ENCODE data around the gene NSD1. TPM values are rescaled to one million over a fixed set of nuclear protein-coding genes. Genes with fewer than 3 reads are reported as not detected.
A peak's percentile ranks its signal among the peaks of the same experiment; 100 is the strongest.
"Not testable (repeated sequence)": the region's sequence is repeated elsewhere in the genome, so short reads cannot be mapped to it uniquely, and the experiment has no call there.

NSD1 gene
- total RNA-seq, 4 donors from 2014 or later = 24.0 to 39.5 (median 32.2) TPM

DNA sequence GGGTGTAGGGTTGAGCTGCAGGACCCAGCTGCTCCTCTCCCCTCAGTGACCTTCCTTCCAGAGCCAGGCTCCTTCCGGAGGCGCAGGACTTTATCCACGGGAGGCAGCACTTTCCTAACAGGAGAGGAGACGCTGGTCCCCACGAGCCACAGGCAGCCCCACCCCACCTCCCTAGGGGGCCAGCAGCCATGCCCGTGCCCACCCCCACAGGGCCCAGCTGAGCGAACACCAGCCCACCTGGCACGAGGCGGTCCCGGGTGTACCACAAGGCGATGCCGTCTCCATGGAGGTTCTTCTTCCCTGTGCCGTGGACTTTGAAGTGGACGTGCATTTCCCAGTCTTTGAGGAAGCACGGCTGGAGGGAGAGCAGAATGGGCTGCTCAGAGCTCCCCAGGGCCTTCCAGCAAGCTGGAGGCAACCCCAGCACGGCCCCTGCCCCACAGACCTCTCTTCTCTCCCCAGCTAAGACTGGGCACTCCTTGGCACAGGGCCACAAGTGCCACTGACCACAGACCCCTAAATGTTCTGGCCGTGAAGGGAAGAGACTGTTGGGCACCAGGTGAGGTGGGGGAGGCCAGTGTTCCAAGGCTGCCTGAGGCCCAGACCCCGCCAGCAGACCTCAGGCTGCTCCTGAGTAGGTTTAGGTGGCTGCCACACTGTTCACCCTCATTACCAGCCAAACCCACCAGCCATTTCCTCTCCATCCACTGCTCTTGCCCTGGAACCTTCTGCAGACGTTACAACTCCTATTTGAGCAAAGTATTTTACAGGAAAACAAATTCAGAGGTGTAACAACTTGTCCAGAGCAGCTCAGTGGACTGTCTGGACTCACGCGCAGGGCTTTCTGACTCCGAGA lies 204.9 kb downstream of the NSD1 start:
- Histone ChIP-seq H3K4me1 (peaks cover 0 to 20% (median 0%) of the 10 kb centered on the region in 3 donors), H3K9me3 (no peaks in the 10 kb centered on the region), H3K27me3 (no peaks in the 10 kb centered on the region), H3K27ac (no peak overlapping the region), H3K4me3 (no peak overlapping the region), H3K36me3 (peaks cover 46 to 99% (median 48%) of the 10 kb centered on the region in 3 donors)
- DNase-seq = no peak
- WGBS, 2 donors = 82 to 95% methylated on average over 11 to 17 of the region's 22 CpGs
- TF ChIP-seq POLR2A (IDR thresholded peaks at IDR 0.05) = no peak
- TF ChIP-seq, protein P1, sequence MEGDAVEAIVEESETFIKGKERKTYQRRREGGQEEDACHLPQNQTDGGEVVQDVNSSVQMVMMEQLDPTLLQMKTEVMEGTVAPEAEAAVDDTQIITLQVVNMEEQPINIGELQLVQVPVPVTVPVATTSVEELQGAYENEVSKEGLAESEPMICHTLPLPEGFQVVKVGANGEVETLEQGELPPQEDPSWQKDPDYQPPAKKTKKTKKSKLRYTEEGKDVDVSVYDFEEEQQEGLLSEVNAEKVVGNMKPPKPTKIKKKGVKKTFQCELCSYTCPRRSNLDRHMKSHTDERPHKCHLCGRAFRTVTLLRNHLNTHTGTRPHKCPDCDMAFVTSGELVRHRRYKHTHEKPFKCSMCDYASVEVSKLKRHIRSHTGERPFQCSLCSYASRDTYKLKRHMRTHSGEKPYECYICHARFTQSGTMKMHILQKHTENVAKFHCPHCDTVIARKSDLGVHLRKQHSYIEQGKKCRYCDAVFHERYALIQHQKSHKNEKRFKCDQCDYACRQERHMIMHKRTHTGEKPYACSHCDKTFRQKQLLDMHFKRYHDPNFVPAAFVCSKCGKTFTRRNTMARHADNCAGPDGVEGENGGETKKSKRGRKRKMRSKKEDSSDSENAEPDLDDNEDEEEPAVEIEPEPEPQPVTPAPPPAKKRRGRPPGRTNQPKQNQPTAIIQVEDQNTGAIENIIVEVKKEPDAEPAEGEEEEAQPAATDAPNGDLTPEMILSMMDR (IDR thresholded peaks at IDR 0.05) = no peak
- intact Hi-C loops (cut with DNase I) = no loop called here

DNA sequence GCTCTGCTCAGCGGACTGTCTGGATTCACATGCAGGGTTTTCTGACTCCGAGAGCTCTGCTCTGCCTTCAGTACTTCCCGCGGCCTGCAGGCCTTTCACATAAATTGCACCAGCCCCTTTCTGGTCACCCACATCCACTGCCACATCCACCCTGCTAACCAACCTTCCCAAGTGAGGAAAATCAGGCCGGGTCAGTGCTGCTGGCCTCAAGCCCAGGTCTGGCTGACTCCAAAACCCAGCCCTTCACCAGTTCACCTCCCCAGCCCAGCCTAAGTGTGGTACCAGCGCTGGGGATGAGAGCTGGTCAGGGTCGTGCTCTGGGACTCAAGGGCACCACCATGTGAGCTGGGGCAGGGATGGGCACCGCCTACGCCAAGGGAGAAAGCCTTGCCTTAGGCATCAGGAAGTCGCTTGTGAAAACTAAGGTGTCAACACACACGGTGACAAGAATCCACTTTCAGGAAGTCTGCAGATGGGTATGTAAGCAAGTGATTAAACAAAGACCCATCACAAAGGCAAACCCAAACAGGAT lies 205.6 kb downstream of the NSD1 start:
- no peaks in the 10 kb centered on the region for H3K27me3 ChIP-seq
- H3K27ac ChIP-seq = peak overlapping the region in 1 of 4 donors; percentile 16
- H3K36me3 ChIP-seq = peaks cover 39 to 99% (median 42%) of the 10 kb centered on the region in 3 donors
- intact Hi-C loops (cut with DNase I) = no loop called here
- no peak for DNase-seq
- TF ChIP-seq POLR2A (IDR thresholded peaks at IDR 0.05) = no peak
- TF ChIP-seq, protein P1 (IDR thresholded peaks at IDR 0.05) = no peak
- 81 to 98% methylated on average over 4 to 6 of the region's 11 CpGs for WGBS, 2 donors
- H3K9me3 ChIP-seq = no peaks in the 10 kb centered on the region
- peaks cover 0 to 25% (median 0%) of the 10 kb centered on the region in 3 donors for H3K4me1 ChIP-seq
- H3K4me3 ChIP-seq = no peak overlapping the region

DNA sequence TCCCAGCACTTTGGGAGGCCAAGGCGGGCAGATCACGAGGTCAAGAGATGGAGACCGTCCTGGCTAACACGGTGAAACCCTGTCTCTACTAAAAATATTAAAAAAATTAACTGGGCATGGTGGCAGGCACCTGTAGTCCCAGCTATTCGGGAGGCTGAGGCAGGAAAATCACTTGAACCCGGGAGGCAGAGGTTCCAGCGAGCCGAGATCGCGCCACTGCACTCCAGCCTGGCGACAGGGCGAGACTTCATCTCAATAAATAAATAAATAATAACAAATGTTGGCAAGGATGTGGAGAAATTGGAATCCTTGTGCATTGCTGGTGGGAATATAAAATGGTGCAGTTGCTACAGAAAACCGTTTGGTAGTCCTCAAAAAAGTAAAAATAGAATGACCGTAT lies 209.4 kb downstream of the NSD1 start:
- H3K4me3 ChIP-seq; H3K27me3 ChIP-seq; intact Hi-C loops (cut with DNase I); DNase-seq; H3K27ac ChIP-seq; H3K9me3 ChIP-seq: not testable (repeated sequence)
- H3K36me3 ChIP-seq = peaks cover 3 to 99% (median 5%) of the 10 kb centered on the region in 3 donors
- 88 to 92% methylated on average over 14 of the region's 14 CpGs for WGBS, 2 donors
- H3K4me1 ChIP-seq = peaks cover 10 to 57% (median 13%) of the 10 kb centered on the region in 3 donors

DNA sequence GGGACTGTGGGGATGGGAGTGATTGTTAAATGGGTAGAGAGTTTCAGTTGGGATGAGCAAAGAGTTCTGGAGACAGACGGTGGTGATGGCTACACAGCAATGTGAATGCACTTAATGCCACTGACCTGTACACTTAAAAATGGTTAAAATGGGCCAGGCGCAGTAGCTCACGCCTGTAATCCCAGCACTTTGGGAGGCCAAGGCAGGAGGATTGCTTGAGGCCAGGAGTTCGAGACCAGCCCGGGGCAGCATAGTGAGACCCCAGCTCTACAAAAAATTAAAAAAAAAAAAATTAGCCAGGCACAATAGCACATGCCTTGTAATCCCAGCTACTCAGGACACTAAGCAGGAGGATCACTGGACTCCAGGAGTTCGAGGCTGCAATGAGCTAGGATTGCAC lies 210.2 kb downstream of the NSD1 start:
- intact Hi-C loops (cut with DNase I) = no loop called here
- H3K4me1 ChIP-seq = peaks cover 11 to 64% (median 13%) of the 10 kb centered on the region in 3 donors
- H3K36me3 ChIP-seq = peaks cover 0 to 96% (median 0%) of the 10 kb centered on the region in 3 donors
- H3K4me3 ChIP-seq = no peak overlapping the region
- H3K9me3 ChIP-seq = no peaks in the 10 kb centered on the region
- 89 to 93% methylated on average over 6 of the region's 6 CpGs for WGBS, 2 donors
- TF ChIP-seq, protein P1 (IDR thresholded peaks at IDR 0.05) = no peak
- TF ChIP-seq POLR2A (IDR thresholded peaks at IDR 0.05) = no peak
- H3K27me3 ChIP-seq = no peaks in the 10 kb centered on the region
- H3K27ac ChIP-seq = no peak overlapping the region
- no peak for DNase-seq

- Histone ChIP-seq H3K27ac (no peak overlapping the region), H3K36me3 (peaks cover 0 to 96% (median 0%) of the 10 kb centered on the region in 3 donors), H3K9me3 (no peaks in the 10 kb centered on the region), H3K4me1 (peaks cover 22 to 64% (median 24%) of the 10 kb centered on the region in 3 donors), H3K27me3 (no peaks in the 10 kb centered on the region), H3K4me3 (no peak overlapping the region)
- no peak for DNase-seq
- intact Hi-C loops (cut with DNase I) = no loop called here
- TF ChIP-seq, protein P1 (IDR thresholded peaks at IDR 0.05) = no peak
- TF ChIP-seq POLR2A (IDR thresholded peaks at IDR 0.05) = no peak
- 87 to 98% methylated on average over 6 of the region's 6 CpGs for WGBS, 2 donors
These were observed 211.3 kb downstream of the NSD1 start for GRCh38 chr5:177344891-177345290.

All from esophagus squamous epithelium (tissue), 5 donors.